ENCODE measurements around the gene NRSN2. TPM values are rescaled to one million over a fixed set of nuclear protein-coding genes. Genes with fewer than 3 reads are reported as not detected.

The NRSN2 gene, protein sequence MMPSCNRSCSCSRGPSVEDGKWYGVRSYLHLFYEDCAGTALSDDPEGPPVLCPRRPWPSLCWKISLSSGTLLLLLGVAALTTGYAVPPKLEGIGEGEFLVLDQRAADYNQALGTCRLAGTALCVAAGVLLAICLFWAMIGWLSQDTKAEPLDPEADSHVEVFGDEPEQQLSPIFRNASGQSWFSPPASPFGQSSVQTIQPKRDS
- total RNA-seq, result 25.2 and 26.2 TPM in 2 replicates

DNA sequence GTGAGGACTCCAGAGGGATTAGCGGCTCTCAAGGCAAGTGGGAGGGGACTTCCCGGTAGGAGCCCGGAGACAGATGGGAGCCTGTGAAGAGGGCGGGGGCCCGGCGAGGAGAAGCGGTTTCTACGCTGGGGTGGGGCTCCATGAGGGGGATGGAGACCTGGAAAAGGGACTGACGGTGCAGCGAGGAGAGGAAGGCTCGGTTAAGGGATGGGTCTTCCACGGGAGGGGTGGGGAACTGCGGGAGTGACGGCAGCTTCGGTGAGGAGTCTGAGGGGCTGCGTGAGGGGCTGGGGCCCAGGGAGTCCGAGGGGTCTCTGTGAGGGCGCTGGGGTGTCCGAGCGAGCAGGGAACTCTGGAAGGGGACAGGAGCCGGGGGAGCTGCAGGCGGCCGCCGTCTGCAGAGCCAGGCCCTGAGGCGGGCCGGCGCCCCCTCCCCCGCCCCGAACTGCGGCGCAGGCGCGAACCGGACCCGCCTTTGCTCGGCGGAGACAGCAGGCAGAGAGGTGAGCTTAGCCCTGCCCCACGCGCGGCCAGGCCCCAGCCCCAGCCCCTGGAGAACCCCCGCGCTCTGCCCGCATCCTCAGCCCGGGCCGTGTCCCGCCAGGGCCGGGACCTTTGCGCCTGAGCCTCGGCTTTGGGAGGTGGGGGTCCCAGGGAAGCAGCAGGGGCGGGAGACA is at the start of gene NRSN2:
Gene NRSN2 (plus strand): TSS at position 472 of the 677 bp plus-strand sequence. CDS start 2,533 bp downstream, outside the sequence.

GRCh38 chr20:325045-325888 is 21.6 kb upstream of the NRSN2 start, which contains the start of gene SOX12:
TSS of gene SOX12 (plus strand) at chr20:325552. CDS start at chr20:325925, 373 bp downstream.

Other genes starting within 250 kb of the NRSN2 start
- not detected in 2 replicates for gene DEFB126, start 204.5 kb upstream of the NRSN2 start, total RNA-seq
- not detected in 2 replicates for gene DEFB127, start 189.7 kb upstream of the NRSN2 start, total RNA-seq
- not detected in 2 replicates for gene DEFB128, start 157.4 kb upstream of the NRSN2 start, total RNA-seq
- not detected in 2 replicates for gene DEFB129, start 119.9 kb upstream of the NRSN2 start, total RNA-seq
- gene DEFB132, start 89.4 kb upstream of the NRSN2 start, total RNA-seq, result not detected in 2 replicates
- gene C20orf96, start 56.4 kb upstream of the NRSN2 start, total RNA-seq, result 3.2 and 3.6 TPM in 2 replicates
- gene ZCCHC3, start 49.5 kb upstream of the NRSN2 start, total RNA-seq, result 12.1 TPM in 2 replicates
- gene SOX12, start 21.6 kb upstream of the NRSN2 start, total RNA-seq, result 3.1 and 4.1 TPM in 2 replicates
- 16.1 and 64.2 TPM in 2 replicates for gene TRIB3, start 33.6 kb downstream of the NRSN2 start, total RNA-seq
- gene RBCK1, start 61.2 kb downstream of the NRSN2 start, total RNA-seq, result 52.3 and 55.4 TPM in 2 replicates
- gene TBC1D20, start 115.4 kb downstream of the NRSN2 start, total RNA-seq, result 21.6 and 33.9 TPM in 2 replicates
- 74.7 and 78.2 TPM in 2 replicates for gene CSNK2A1, start 196.7 kb downstream of the NRSN2 start, total RNA-seq